WTC11 (cell line): Measurements from ENCODE around the gene NEB. TPM values are rescaled to one million over a fixed set of nuclear protein-coding genes. Genes with fewer than 3 reads are reported as not detected.

Experiments used
- ATAC-seq: fragments of 200-7000 bp; cut with Tn5 transposase; 2 replicates; pipeline ENCODE4 v1.10.0; 2021; ENCODE audit warnings: mild to moderate bottlenecking, moderate library complexity
- CTCF ChIA-PET: fragments of 300-600 bp; sonication (Branson Sonifier 250); formaldehyde crosslinking; loops from one replicate; lab custom pipeline; 2021; ENCODE audit warnings: antibody characterized with exemption; lab: Charles Lee
- POLR2A ChIA-PET: fragments of 350-600 bp; sonication (Branson Sonifier 250); formaldehyde crosslinking; loops from one replicate; lab custom pipeline; 2021; ENCODE audit warnings: antibody characterized with exemption; lab: Charles Lee
- DNase-seq: peaks from one replicate; pipeline ENCODE4 v3.0.0; 2021; ENCODE audit warnings: low spot score
- H3K27ac Mint-ChIP-seq: 2 replicates; pipeline ENCODE4 v1.8.0; 2021; ENCODE audit warnings: mixed read lengths
- H3K27me3 Mint-ChIP-seq: 2 replicates; pipeline ENCODE4 v1.8.0; 2021; ENCODE audit warnings: low read depth, mild to moderate bottlenecking, moderate library complexity, mixed read lengths
- H3K36me3 Mint-ChIP-seq: 2 replicates; pipeline ENCODE4 v1.8.0; 2021; ENCODE audit warnings: mixed read lengths
- H3K4me1 Mint-ChIP-seq: 2 replicates; pipeline ENCODE4 v1.8.0; 2022; ENCODE audit warnings: mixed read lengths
- H3K4me3 Mint-ChIP-seq: 2 replicates; pipeline ENCODE4 v1.8.0; 2021; ENCODE audit warnings: mild to moderate bottlenecking, moderate library complexity, mixed read lengths
- H3K9me3 Mint-ChIP-seq: 2 replicates; pipeline ENCODE4 v1.8.0; 2021; ENCODE audit warnings: mixed read lengths
- CDX4 ChIP-seq: fragments of 250-450 bp; sonication (Bioruptor Pico); IDR thresholded peaks from 2 replicates; pipeline ENCODE4 v1.9.0; 2021; ENCODE audit warnings: moderate library complexity, mild to moderate bottlenecking, inconsistent platforms, borderline replicate concordance
- CTCF ChIP-seq: fragments of 200-600 bp; IDR thresholded peaks from 2 replicates; pipeline ENCODE4 v1.8.0; 2022; ENCODE audit warnings: antibody characterized with exemption
- ERG ChIP-seq: fragments of 250-450 bp; sonication (Bioruptor Pico); IDR thresholded peaks from 2 replicates; pipeline ENCODE4 v1.8.0; 2021; ENCODE audit warnings: mild to moderate bottlenecking
- ETV6 ChIP-seq: sonication (generic); formaldehyde crosslinking; IDR thresholded peaks from 2 replicates; pipeline ENCODE4 v1.8.1; 2022; ENCODE audit warnings: mild to moderate bottlenecking, missing genetic modification reagents
- IRF1 ChIP-seq: sonication (generic); formaldehyde crosslinking; IDR thresholded peaks from 2 replicates; pipeline ENCODE4 v1.8.0; 2023; ENCODE audit warnings: missing genetic modification reagents
- IRF2 ChIP-seq: sonication (generic); formaldehyde crosslinking; IDR thresholded peaks from 2 replicates; pipeline ENCODE4 v1.8.0; 2022; ENCODE audit warnings: low read depth, missing genetic modification reagents, borderline replicate concordance
- MXD4 ChIP-seq: fragments of 250-450 bp; sonication (Bioruptor Pico); IDR thresholded peaks from 2 replicates; pipeline ENCODE4 v1.8.0; 2021; ENCODE audit warnings: mild to moderate bottlenecking, moderate library complexity, borderline replicate concordance
- NR1H2 ChIP-seq: sonication (generic); formaldehyde crosslinking; IDR thresholded peaks from 2 replicates; pipeline ENCODE4 v1.9.0; 2021; ENCODE audit warnings: mild to moderate bottlenecking, moderate library complexity, missing genetic modification reagents
- NR2C2 ChIP-seq: sonication (generic); formaldehyde crosslinking; IDR thresholded peaks from 2 replicates; pipeline ENCODE4 v1.8.0; 2022; ENCODE audit warnings: mild to moderate bottlenecking, missing genetic modification reagents
- TEAD4 ChIP-seq: sonication (generic); formaldehyde crosslinking; IDR thresholded peaks from 2 replicates; pipeline ENCODE4 v1.8.0; 2022; ENCODE audit warnings: mild to moderate bottlenecking, missing genetic modification reagents
- USF2 ChIP-seq: sonication (generic); formaldehyde crosslinking; IDR thresholded peaks from 2 replicates; pipeline ENCODE4 v1.8.1; 2023; ENCODE audit warnings: mild to moderate bottlenecking, missing genetic modification reagents, moderate library complexity
- ZNF317 ChIP-seq: sonication (generic); formaldehyde crosslinking; IDR thresholded peaks from 2 replicates; pipeline ENCODE4 v1.8.1; 2023; ENCODE audit warnings: low read depth, mild to moderate bottlenecking, moderate library complexity, missing genetic modification reagents, borderline replicate concordance
- ZNF425 ChIP-seq: fragments of 250-450 bp; sonication (Bioruptor Pico); conservative IDR thresholded peaks from 2 replicates; pipeline ENCODE4 v1.9.0; 2021; ENCODE audit warnings: mild to moderate bottlenecking
- total RNA-seq: library from RNA; stranded (reverse); gene quantifications from 3 replicates; pipeline ENCODE4 v1.2.3, GENCODE V29; 2021
- TF ChIP-seq, protein P1 (sequence below): sonication (generic); formaldehyde crosslinking; IDR thresholded peaks from 2 replicates; pipeline ENCODE4 v1.8.0; 2022; ENCODE audit warnings: mild to moderate bottlenecking, missing genetic modification reagents
- TF ChIP-seq, protein P2 (sequence below): sonication (generic); formaldehyde crosslinking; IDR thresholded peaks from 2 replicates; pipeline ENCODE4 v1.8.1; 2022; ENCODE audit warnings: missing genetic modification reagents, borderline replicate concordance
- TF ChIP-seq, protein P3 (sequence below): sonication (generic); formaldehyde crosslinking; IDR thresholded peaks from 2 replicates; pipeline ENCODE4 v1.8.1; 2023; ENCODE audit warnings: mild to moderate bottlenecking, missing genetic modification reagents
- TF ChIP-seq, protein P4 (sequence below): sonication (generic); formaldehyde crosslinking; IDR thresholded peaks from 2 replicates; pipeline ENCODE4 v1.8.0; 2022; ENCODE audit warnings: mild to moderate bottlenecking, missing genetic modification reagents
- TF ChIP-seq, protein P5 (sequence below): sonication (generic); formaldehyde crosslinking; conservative IDR thresholded peaks from 2 replicates; pipeline ENCODE4 v1.8.1; 2023; ENCODE audit warnings: mild to moderate bottlenecking, low read depth, missing genetic modification reagents, moderate library complexity
- TF ChIP-seq, protein P6 (sequence below): sonication (generic); formaldehyde crosslinking; IDR thresholded peaks from 2 replicates; pipeline ENCODE4 v1.8.1; 2022; ENCODE audit warnings: mild to moderate bottlenecking, moderate library complexity, missing genetic modification reagents

The NEB gene
- total RNA-seq, 1 experiment from 2014 or later = 1.9 TPM

DNA sequence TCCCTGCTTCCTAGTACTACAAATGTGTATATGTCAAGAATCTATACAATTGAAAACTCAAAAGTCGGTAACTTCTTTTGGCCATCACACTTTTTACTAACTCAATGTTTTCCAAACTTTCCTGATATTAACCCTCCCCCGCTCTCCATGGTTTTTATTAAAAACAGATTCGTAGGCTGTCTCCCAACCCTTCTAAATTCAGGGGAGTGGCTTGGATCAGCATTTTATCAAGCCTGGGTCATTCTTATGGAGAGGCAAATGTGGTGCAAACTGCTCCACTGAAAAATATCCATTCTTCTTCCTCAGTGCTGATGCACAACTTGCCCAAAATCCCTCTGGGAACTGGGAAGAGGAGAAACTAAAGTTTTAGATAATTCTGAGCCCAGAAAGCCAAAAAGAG, 190.4 kb downstream of the NEB start (continued):
- TF ChIP-seq USF2 (no peak), NR2C2 (CRISPR knock-in tag) (no peak), MXD4 (CRISPR knock-in tag) (no peak)
- TF ChIP-seq, protein P1, sequence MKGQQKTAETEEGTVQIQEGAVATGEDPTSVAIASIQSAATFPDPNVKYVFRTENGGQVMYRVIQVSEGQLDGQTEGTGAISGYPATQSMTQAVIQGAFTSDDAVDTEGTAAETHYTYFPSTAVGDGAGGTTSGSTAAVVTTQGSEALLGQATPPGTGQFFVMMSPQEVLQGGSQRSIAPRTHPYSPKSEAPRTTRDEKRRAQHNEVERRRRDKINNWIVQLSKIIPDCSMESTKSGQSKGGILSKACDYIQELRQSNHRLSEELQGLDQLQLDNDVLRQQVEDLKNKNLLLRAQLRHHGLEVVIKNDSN = no peak

- peaks cover 4% of the 10 kb centered on the region; the same call in 1 of the 2 replicates for H3K4me1 Mint-ChIP-seq
- CTCF ChIA-PET = no interaction called here
- ATAC-seq = no peak
- no peaks in the 10 kb centered on the region for H3K27me3 Mint-ChIP-seq
- no peak for DNase-seq
- TF ChIP-seq NR1H2 = no peak
- TF ChIP-seq CTCF = no peak
- TF ChIP-seq, protein P2, sequence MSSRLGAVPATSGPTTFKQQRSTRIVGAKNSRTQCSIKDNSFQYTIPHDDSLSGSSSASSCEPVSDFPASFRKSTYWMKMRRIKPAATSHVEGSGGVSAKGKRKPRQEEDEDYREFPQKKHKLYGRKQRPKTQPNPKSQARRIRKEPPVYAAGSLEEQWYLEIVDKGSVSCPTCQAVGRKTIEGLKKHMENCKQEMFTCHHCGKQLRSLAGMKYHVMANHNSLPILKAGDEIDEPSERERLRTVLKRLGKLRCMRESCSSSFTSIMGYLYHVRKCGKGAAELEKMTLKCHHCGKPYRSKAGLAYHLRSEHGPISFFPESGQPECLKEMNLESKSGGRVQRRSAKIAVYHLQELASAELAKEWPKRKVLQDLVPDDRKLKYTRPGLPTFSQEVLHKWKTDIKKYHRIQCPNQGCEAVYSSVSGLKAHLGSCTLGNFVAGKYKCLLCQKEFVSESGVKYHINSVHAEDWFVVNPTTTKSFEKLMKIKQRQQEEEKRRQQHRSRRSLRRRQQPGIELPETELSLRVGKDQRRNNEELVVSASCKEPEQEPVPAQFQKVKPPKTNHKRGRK (CRISPR knock-in tag) = no peak
- TF ChIP-seq CDX4 (CRISPR knock-in tag) = no peak
- TF ChIP-seq ETV6 (CRISPR knock-in tag) = no peak
- TF ChIP-seq TEAD4 (CRISPR knock-in tag) = no peak
- TF ChIP-seq, protein P3, sequence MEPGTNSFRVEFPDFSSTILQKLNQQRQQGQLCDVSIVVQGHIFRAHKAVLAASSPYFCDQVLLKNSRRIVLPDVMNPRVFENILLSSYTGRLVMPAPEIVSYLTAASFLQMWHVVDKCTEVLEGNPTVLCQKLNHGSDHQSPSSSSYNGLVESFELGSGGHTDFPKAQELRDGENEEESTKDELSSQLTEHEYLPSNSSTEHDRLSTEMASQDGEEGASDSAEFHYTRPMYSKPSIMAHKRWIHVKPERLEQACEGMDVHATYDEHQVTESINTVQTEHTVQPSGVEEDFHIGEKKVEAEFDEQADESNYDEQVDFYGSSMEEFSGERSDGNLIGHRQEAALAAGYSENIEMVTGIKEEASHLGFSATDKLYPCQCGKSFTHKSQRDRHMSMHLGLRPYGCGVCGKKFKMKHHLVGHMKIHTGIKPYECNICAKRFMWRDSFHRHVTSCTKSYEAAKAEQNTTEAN (CRISPR knock-in tag) = no peak
- TF ChIP-seq, protein P4, sequence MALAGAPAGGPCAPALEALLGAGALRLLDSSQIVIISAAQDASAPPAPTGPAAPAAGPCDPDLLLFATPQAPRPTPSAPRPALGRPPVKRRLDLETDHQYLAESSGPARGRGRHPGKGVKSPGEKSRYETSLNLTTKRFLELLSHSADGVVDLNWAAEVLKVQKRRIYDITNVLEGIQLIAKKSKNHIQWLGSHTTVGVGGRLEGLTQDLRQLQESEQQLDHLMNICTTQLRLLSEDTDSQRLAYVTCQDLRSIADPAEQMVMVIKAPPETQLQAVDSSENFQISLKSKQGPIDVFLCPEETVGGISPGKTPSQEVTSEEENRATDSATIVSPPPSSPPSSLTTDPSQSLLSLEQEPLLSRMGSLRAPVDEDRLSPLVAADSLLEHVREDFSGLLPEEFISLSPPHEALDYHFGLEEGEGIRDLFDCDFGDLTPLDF (CRISPR knock-in tag) = no peak
- no peak for TF ChIP-seq ZNF425
- TF ChIP-seq IRF2 (CRISPR knock-in tag) = no peak
- TF ChIP-seq ERG = no peak
- TF ChIP-seq, protein P5, sequence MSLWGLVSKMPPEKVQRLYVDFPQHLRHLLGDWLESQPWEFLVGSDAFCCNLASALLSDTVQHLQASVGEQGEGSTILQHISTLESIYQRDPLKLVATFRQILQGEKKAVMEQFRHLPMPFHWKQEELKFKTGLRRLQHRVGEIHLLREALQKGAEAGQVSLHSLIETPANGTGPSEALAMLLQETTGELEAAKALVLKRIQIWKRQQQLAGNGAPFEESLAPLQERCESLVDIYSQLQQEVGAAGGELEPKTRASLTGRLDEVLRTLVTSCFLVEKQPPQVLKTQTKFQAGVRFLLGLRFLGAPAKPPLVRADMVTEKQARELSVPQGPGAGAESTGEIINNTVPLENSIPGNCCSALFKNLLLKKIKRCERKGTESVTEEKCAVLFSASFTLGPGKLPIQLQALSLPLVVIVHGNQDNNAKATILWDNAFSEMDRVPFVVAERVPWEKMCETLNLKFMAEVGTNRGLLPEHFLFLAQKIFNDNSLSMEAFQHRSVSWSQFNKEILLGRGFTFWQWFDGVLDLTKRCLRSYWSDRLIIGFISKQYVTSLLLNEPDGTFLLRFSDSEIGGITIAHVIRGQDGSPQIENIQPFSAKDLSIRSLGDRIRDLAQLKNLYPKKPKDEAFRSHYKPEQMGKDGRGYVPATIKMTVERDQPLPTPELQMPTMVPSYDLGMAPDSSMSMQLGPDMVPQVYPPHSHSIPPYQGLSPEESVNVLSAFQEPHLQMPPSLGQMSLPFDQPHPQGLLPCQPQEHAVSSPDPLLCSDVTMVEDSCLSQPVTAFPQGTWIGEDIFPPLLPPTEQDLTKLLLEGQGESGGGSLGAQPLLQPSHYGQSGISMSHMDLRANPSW (CRISPR knock-in tag) = no peak
- no peak for TF ChIP-seq IRF1
- TF ChIP-seq ZNF317 = no peak
- TF ChIP-seq, protein P6, sequence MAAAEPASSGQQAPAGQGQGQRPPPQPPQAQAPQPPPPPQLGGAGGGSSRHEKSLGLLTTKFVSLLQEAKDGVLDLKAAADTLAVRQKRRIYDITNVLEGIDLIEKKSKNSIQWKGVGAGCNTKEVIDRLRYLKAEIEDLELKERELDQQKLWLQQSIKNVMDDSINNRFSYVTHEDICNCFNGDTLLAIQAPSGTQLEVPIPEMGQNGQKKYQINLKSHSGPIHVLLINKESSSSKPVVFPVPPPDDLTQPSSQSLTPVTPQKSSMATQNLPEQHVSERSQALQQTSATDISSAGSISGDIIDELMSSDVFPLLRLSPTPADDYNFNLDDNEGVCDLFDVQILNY (CRISPR knock-in tag) = no peak
- no peaks in the 10 kb centered on the region for H3K9me3 Mint-ChIP-seq
- no peaks in the 10 kb centered on the region for H3K36me3 Mint-ChIP-seq
- no peak overlapping the region for H3K4me3 Mint-ChIP-seq
- no peak overlapping the region for H3K27ac Mint-ChIP-seq
- POLR2A ChIA-PET = no interaction called here
Observed at GRCh38 chr2:151534001-151534400, 200.3 kb downstream of the NEB start.
